ENCODE results near the gene ATF4. TPM values are rescaled to one million over a fixed set of nuclear protein-coding genes. Genes with fewer than 3 reads are reported as not detected.
"Not testable (repeated sequence)": the region's sequence is repeated elsewhere in the genome, so short reads cannot be mapped to it uniquely, and the experiment has no call there.

Gene ATF4
- total RNA-seq, 1 experiment from 2014 or later: 900 TPM

GRCh38 chr22:39502109-39502788 is 18.1 kb upstream of the ATF4 start, which contains the start of gene MIEF1:
MIEF1 (plus strand) TSS chr22:39502290; CDS start chr22:39511295, 9,005 bp downstream.
- peak; percentile 98 for DNase-seq (ENCODE audit: low read depth, low spot score)
- in situ Hi-C loops (cut with HindIII; ENCODE audit: low pct_unique_long_range_greater_than_20kb, low sequenced_read_pairs): no loop called here

- no peak for DNase-seq (ENCODE audit: low read depth, low spot score)
- in situ Hi-C loops (cut with HindIII; ENCODE audit: low pct_unique_long_range_greater_than_20kb, low sequenced_read_pairs): no loop called here
Observed at GRCh38 chr22:39502789-39503409, 17.5 kb upstream of the ATF4 start.

- no peak for DNase-seq (ENCODE audit: low read depth, low spot score)
- in situ Hi-C loops (cut with HindIII; ENCODE audit: low pct_unique_long_range_greater_than_20kb, low sequenced_read_pairs): no loop called here
Observed at GRCh38 chr22:39503630-39504029, 16.7 kb upstream of the ATF4 start.

- in situ Hi-C loops (cut with HindIII; ENCODE audit: low pct_unique_long_range_greater_than_20kb, low sequenced_read_pairs): no loop called here
- no peak for DNase-seq (ENCODE audit: low read depth, low spot score)
Observed at GRCh38 chr22:39504071-39504470, 16.3 kb upstream of the ATF4 start.

- DNase-seq (ENCODE audit: low read depth, low spot score); in situ Hi-C loops (cut with HindIII; ENCODE audit: low pct_unique_long_range_greater_than_20kb, low sequenced_read_pairs): not testable (repeated sequence)
Observed at GRCh38 chr22:39507021-39507420, 13.3 kb upstream of the ATF4 start.

- DNase-seq (ENCODE audit: low read depth, low spot score): no peak
- in situ Hi-C loops (cut with HindIII; ENCODE audit: low pct_unique_long_range_greater_than_20kb, low sequenced_read_pairs): no loop called here
Observed at GRCh38 chr22:39508393-39508792, 12.0 kb upstream of the ATF4 start.

GRCh38 chr22:39510529-39511149 is 9.7 kb upstream of the ATF4 start:
- DNase-seq (ENCODE audit: low read depth, low spot score): no peak
- in situ Hi-C loops (cut with HindIII; ENCODE audit: low pct_unique_long_range_greater_than_20kb, low sequenced_read_pairs): no loop called here

GRCh38 chr22:39511226-39511625 is 9.1 kb upstream of the ATF4 start:
- DNase-seq (ENCODE audit: low read depth, low spot score): no peak
- in situ Hi-C loops (cut with HindIII; ENCODE audit: low pct_unique_long_range_greater_than_20kb, low sequenced_read_pairs): no loop called here

GRCh38 chr22:39512026-39512425 is 8.3 kb upstream of the ATF4 start:
- in situ Hi-C loops (cut with HindIII; ENCODE audit: low pct_unique_long_range_greater_than_20kb, low sequenced_read_pairs): no loop called here
- no peak for DNase-seq (ENCODE audit: low read depth, low spot score)

GRCh38 chr22:39513791-39514190 is 6.6 kb upstream of the ATF4 start:
- no peak for DNase-seq (ENCODE audit: low read depth, low spot score)
- in situ Hi-C loops (cut with HindIII; ENCODE audit: low pct_unique_long_range_greater_than_20kb, low sequenced_read_pairs): no loop called here

GRCh38 chr22:39514373-39514973 is 5.9 kb upstream of the ATF4 start:
- in situ Hi-C loops (cut with HindIII; ENCODE audit: low pct_unique_long_range_greater_than_20kb, low sequenced_read_pairs): no loop called here
- peak; percentile 76 for DNase-seq (ENCODE audit: low read depth, low spot score)

GRCh38 chr22:39515266-39516050 is 4.9 kb upstream of the ATF4 start:
- in situ Hi-C loops (cut with HindIII; ENCODE audit: low pct_unique_long_range_greater_than_20kb, low sequenced_read_pairs): no loop called here
- DNase-seq (ENCODE audit: low read depth, low spot score): no peak

- in situ Hi-C loops (cut with HindIII; ENCODE audit: low pct_unique_long_range_greater_than_20kb, low sequenced_read_pairs): no loop called here
- no peak for DNase-seq (ENCODE audit: low read depth, low spot score)
Observed at GRCh38 chr22:39517470-39517869, 2.9 kb upstream of the ATF4 start.

GRCh38 chr22:39518144-39518786 is 2.1 kb upstream of the ATF4 start:
- in situ Hi-C loops (cut with HindIII; ENCODE audit: low pct_unique_long_range_greater_than_20kb, low sequenced_read_pairs): no loop called here

GRCh38 chr22:39518996-39519680 is 1.2 kb upstream of the ATF4 start:
- peak; percentile 57 for DNase-seq (ENCODE audit: low read depth, low spot score)

More at GRCh38 chr22:39518144-39518786, 2.1 kb upstream of the ATF4 start:
- DNase-seq (ENCODE audit: low read depth, low spot score): no peak

GRCh38 chr22:39519681-39520225 is 609 bp upstream of the ATF4 start:
- in situ Hi-C loops (cut with HindIII; ENCODE audit: low pct_unique_long_range_greater_than_20kb, low sequenced_read_pairs): no loop called here

More at GRCh38 chr22:39518996-39519680, 1.2 kb upstream of the ATF4 start:
- in situ Hi-C loops (cut with HindIII; ENCODE audit: low pct_unique_long_range_greater_than_20kb, low sequenced_read_pairs): no loop called here

More at GRCh38 chr22:39519681-39520225, 609 bp upstream of the ATF4 start:
- DNase-seq (ENCODE audit: low read depth, low spot score): peak; percentile 99

Measured in SK-MEL-5 (cell line).